Activated T-cell treated with anti-CD3 and anti-CD28 coated beads, Interleukin-2, amount 50 U/mL, for 4 hours (primary cell): ENCODE data around the gene PLCG1. TPM values are rescaled to one million over a fixed set of nuclear protein-coding genes. Genes with fewer than 3 reads are reported as not detected.

Experiments used
- ATAC-seq, 2 donors: fragments of 200-7000 bp; cut with Tn5 transposase; one replicate each; pipeline ENCODE4 v1.10.0; 2021
- DNase-seq: peaks from one replicate; pipeline ENCODE4 v3.0.0-alpha.2; 2020
- H3K27me3 Mint-ChIP-seq: one replicate; pipeline ENCODE4 v1.8.0; 2021; ENCODE audit warnings: low read depth, mixed read lengths
- H3K36me3 Mint-ChIP-seq: one replicate; pipeline ENCODE4 v1.8.0; 2022; ENCODE audit warnings: mixed read lengths; ENCODE audit not compliant: insufficient read depth
- H3K4me1 Mint-ChIP-seq: one replicate; pipeline ENCODE4 v1.8.0; 2021; ENCODE audit warnings: low read depth, mixed read lengths
- H3K4me3 Mint-ChIP-seq: one replicate; pipeline ENCODE4 v1.8.0; 2021; ENCODE audit warnings: mild to moderate bottlenecking, moderate library complexity, mixed read lengths
- H3K9me3 Mint-ChIP-seq: one replicate; pipeline ENCODE4 v1.8.0; 2021; ENCODE audit warnings: mixed read lengths
- total RNA-seq, 3 donors: library from RNA; stranded (reverse); gene quantifications; one replicate each; pipeline ENCODE4 v1.2.1, GENCODE V29; 2021

PLCG1 gene
- total RNA-seq, 3 donors from 2014 or later: 89.1 to 104 (median 91.3) TPM

- peaks cover 4% of the 10 kb centered on the region for H3K36me3 Mint-ChIP-seq
- H3K9me3 Mint-ChIP-seq: no peaks in the 10 kb centered on the region
- ATAC-seq (no peak), DNase-seq (no peak)
- H3K4me3 Mint-ChIP-seq: no peak overlapping the region
- H3K27me3 Mint-ChIP-seq: no peaks in the 10 kb centered on the region
- H3K4me1 Mint-ChIP-seq: peaks cover 48% of the 10 kb centered on the region
Observed at GRCh38 chr20:41134362-41135186, 2.8 kb upstream of the PLCG1 start.

GRCh38 chr20:41135187-41135887 is 2.0 kb upstream of the PLCG1 start:
- Mint-ChIP-seq H3K4me3 (peak overlapping the region; percentile 85), H3K27me3 (no peaks in the 10 kb centered on the region), H3K9me3 (no peaks in the 10 kb centered on the region), H3K4me1 (peaks cover 56% of the 10 kb centered on the region), H3K36me3 (peaks cover 2% of the 10 kb centered on the region)
- DNase-seq: peak; percentile 63
- no peak for ATAC-seq

GRCh38 chr20:41135888-41136679 is 1.3 kb upstream of the PLCG1 start:
- H3K27me3 Mint-ChIP-seq: no peaks in the 10 kb centered on the region
- ATAC-seq: no peak
- H3K4me3 Mint-ChIP-seq: peak overlapping the region; percentile 85
- H3K4me1 Mint-ChIP-seq: peaks cover 63% of the 10 kb centered on the region
- no peaks in the 10 kb centered on the region for H3K9me3 Mint-ChIP-seq
- no peaks in the 10 kb centered on the region for H3K36me3 Mint-ChIP-seq
- no peak for DNase-seq

GRCh38 chr20:41137614-41138474 is 501 bp downstream of the PLCG1 start:
- H3K4me3 Mint-ChIP-seq: peak overlapping the region; percentile 85
- H3K27me3 Mint-ChIP-seq: no peaks in the 10 kb centered on the region
- ATAC-seq: peak; percentile 9 to 17
- no peaks in the 10 kb centered on the region for H3K9me3 Mint-ChIP-seq
- peak; percentile 30 for DNase-seq
- H3K36me3 Mint-ChIP-seq: no peaks in the 10 kb centered on the region
- H3K4me1 Mint-ChIP-seq: peaks cover 77% of the 10 kb centered on the region

- no peak for ATAC-seq
- no peaks in the 10 kb centered on the region for H3K27me3 Mint-ChIP-seq
- no peaks in the 10 kb centered on the region for H3K9me3 Mint-ChIP-seq
- peaks cover 81% of the 10 kb centered on the region for H3K4me1 Mint-ChIP-seq
- no peak for DNase-seq
- H3K36me3 Mint-ChIP-seq: no peaks in the 10 kb centered on the region
- peak overlapping the region; percentile 85 for H3K4me3 Mint-ChIP-seq
Observed at GRCh38 chr20:41138475-41139226, 1.3 kb downstream of the PLCG1 start.

- no peak for DNase-seq
- H3K9me3 Mint-ChIP-seq: no peaks in the 10 kb centered on the region
Observed at GRCh38 chr20:41139227-41140093, 2.1 kb downstream of the PLCG1 start.

GRCh38 chr20:41140226-41141133 is 3.1 kb downstream of the PLCG1 start:
- no peaks in the 10 kb centered on the region for H3K36me3 Mint-ChIP-seq
- peaks cover 82% of the 10 kb centered on the region for H3K4me1 Mint-ChIP-seq
- no peaks in the 10 kb centered on the region for H3K9me3 Mint-ChIP-seq
- DNase-seq (no peak), ATAC-seq (no peak)
- H3K4me3 Mint-ChIP-seq: peak overlapping the region; percentile 85
- no peaks in the 10 kb centered on the region for H3K27me3 Mint-ChIP-seq

More at GRCh38 chr20:41139227-41140093, 2.1 kb downstream of the PLCG1 start:
- Mint-ChIP-seq H3K4me3 (peak overlapping the region; percentile 85), H3K27me3 (no peaks in the 10 kb centered on the region), H3K36me3 (no peaks in the 10 kb centered on the region), H3K4me1 (peaks cover 82% of the 10 kb centered on the region)
- ATAC-seq: no peak

GRCh38 chr20:41141153-41141815 is 3.9 kb downstream of the PLCG1 start:
- DNase-seq (no peak), ATAC-seq (no peak)
- H3K27me3 Mint-ChIP-seq: no peaks in the 10 kb centered on the region
- no peaks in the 10 kb centered on the region for H3K9me3 Mint-ChIP-seq
- H3K4me1 Mint-ChIP-seq: peaks cover 82% of the 10 kb centered on the region
- peak overlapping the region; percentile 85 for H3K4me3 Mint-ChIP-seq
- H3K36me3 Mint-ChIP-seq: no peaks in the 10 kb centered on the region

- Mint-ChIP-seq H3K27me3 (no peaks in the 10 kb centered on the region), H3K9me3 (no peaks in the 10 kb centered on the region), H3K4me1 (peaks cover 90% of the 10 kb centered on the region), H3K36me3 (no peaks in the 10 kb centered on the region), H3K4me3 (peak overlapping the region; percentile 85)
- DNase-seq: no peak
- ATAC-seq: no peak
Observed at GRCh38 chr20:41142245-41142644, 4.9 kb downstream of the PLCG1 start.

GRCh38 chr20:41142919-41143318 is 5.6 kb downstream of the PLCG1 start:
- H3K4me3 Mint-ChIP-seq: peak overlapping the region; percentile 85
- H3K27me3 Mint-ChIP-seq: no peaks in the 10 kb centered on the region
- H3K9me3 Mint-ChIP-seq: no peaks in the 10 kb centered on the region
- peaks cover 96% of the 10 kb centered on the region for H3K4me1 Mint-ChIP-seq
- DNase-seq (no peak), ATAC-seq (peak; percentile 32 to 36)
- no peaks in the 10 kb centered on the region for H3K36me3 Mint-ChIP-seq

- DNase-seq: no peak
- H3K27me3 Mint-ChIP-seq: no peaks in the 10 kb centered on the region
- no peaks in the 10 kb centered on the region for H3K9me3 Mint-ChIP-seq
- H3K4me3 Mint-ChIP-seq: peak overlapping the region; percentile 85
- no peak for ATAC-seq
- H3K36me3 Mint-ChIP-seq: no peaks in the 10 kb centered on the region
- H3K4me1 Mint-ChIP-seq: peaks cover 99% of the 10 kb centered on the region
Observed at GRCh38 chr20:41143354-41143753, 6.0 kb downstream of the PLCG1 start.
